Glomerular visceral epithelial cell (primary cell): ENCODE data around the gene NNAT.

ENCODE experiments used
- DNase-seq: peaks from one replicate; pipeline ENCODE4 v3.0.0-alpha.2; 2016; ENCODE audit errors: extremely low spot score

Gene NNAT

GRCh38 chr20:37566590-37567330 is 45.7 kb downstream of the NNAT start:
- DNase-seq, result no peak

GRCh38 chr20:37567331-37567665 is 46.2 kb downstream of the NNAT start:
- no peak for DNase-seq

GRCh38 chr20:37567671-37568588 is 46.9 kb downstream of the NNAT start:
- DNase-seq, result no peak

DNA sequence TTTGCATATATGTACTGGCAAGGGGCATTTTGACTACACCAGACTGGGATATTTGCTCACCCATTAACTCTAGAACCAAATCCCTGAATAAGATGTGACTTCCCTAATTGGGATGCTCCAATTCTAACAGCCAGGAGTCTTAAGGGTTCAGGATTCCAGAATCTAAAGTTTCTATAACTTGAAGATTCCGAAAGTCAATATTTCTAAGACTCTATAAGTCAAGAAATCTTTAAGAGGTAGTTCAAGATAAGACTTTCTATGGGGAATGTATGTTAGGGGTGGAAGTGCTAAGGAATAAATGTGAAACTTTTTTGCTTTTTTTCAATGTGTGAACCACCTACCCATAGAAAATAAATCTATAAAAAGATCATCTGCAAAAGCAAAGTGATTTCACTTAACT is 49.4 kb downstream of the NNAT start:
- DNase-seq, result no peak

DNA sequence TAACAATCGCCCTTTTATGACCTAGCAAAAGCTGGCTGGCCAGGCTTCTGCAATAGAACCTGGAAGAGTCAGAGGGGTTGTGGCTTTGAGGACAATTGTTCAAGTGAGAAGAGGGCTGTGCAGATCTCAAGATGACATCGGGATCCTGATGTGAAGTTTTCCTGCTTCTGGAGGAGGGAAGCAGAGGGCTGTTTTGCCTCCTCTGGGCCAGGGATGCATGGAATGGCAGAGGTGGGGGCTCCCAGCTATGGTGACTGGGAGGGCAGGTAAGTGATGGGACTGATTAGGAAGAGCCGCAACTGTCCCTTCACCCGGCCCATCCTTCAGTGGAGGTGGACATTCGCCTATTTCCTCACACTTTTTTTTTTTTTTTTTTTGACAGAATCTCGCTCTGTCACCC is 50.0 kb downstream of the NNAT start:
- no peak for DNase-seq
